ENCODE measurements around the gene CENPF.

DNA sequence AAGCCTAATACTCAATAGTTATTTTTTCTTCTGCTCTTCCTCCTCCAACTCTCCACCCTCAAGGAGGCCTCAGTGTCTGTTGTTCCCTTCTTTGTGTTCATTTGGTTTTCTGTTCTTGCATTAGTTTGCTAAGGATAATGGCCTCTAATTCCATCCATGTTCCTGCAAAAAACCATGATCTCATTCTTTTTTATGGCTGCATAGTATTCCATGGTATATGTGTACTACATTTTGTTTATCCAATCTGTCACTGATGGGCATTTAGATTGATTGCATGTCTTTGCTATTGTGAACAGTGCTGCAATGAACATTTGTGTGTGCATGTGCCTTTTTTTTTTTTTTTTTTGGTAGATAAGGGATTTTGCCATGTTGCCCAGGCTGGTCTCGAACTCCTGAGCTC, 6.7 kb downstream of the CENPF start:
- TF ChIP-seq CTCF (IDR thresholded peaks at IDR 0.05; ENCODE audit: low read depth, low read length) (no peak), EZH2phosphoT487 (IDR thresholded peaks at IDR 0.05; ENCODE audit: low read depth) (no peak)
